ENCODE data around the gene RRP36. TPM values are rescaled to one million over a fixed set of nuclear protein-coding genes. Genes with fewer than 3 reads are reported as not detected.

Gene RRP36
- total RNA-seq, 1 experiment from 2014 or later = 133 TPM

- no peaks in the 10 kb centered on the region for H3K27me3 ChIP-seq (ENCODE audit: low read length)
- H3F3A ChIP-seq (ENCODE audit: low read length, unreplicated experiment) = no peaks in the 10 kb centered on the region
- POLR2A ChIA-PET (ENCODE audit: unreplicated experiment) = interaction anchor here (0.6 to 0.8 kb wide), 3 partner anchors 18 to 57 kb away, joined by 3 to 11 read pairs (median 6); partner anchors contain the start of gene KLHDC3
- peak within 1 kb of the TSS; percentile 65 for H3K27ac ChIP-seq (ENCODE audit: low read length)
- CTCF ChIA-PET = interaction anchor here (0.5 kb wide), 1 partner anchor 71 kb away, joined by 3 read pairs; no protein-coding TSS in a partner anchor
- H3K4me2 ChIP-seq (ENCODE audit: low read length) = peak within 1 kb of the TSS; percentile 95
- no peaks in the 10 kb centered on the region for H4K20me1 ChIP-seq (ENCODE audit: low read length)
- H3K9ac ChIP-seq (ENCODE audit: low read length) = peak within 1 kb of the TSS; percentile 91
- intact Hi-C loops (cut with micrococcal nuclease) = no loop called here
- peak; percentile 85 for ATAC-seq
- no peaks in the 10 kb centered on the region for H3K36me3 ChIP-seq (ENCODE audit: low read depth, low read length)
- peaks cover 42% of the 10 kb centered on the region for H3K79me2 ChIP-seq (ENCODE audit: low read length)
- H3K9me3 ChIP-seq (ENCODE audit: low read length) = no peaks in the 10 kb centered on the region
- TF ChIP-seq EZH2phosphoT487 (IDR thresholded peaks at IDR 0.05; ENCODE audit: borderline replicate concordance, low read length) (no peak), EZH2 (IDR thresholded peaks at IDR 0.05; ENCODE audit: low read length, unreplicated experiment) (no peak)
- TF ChIP-seq, protein P1, sequence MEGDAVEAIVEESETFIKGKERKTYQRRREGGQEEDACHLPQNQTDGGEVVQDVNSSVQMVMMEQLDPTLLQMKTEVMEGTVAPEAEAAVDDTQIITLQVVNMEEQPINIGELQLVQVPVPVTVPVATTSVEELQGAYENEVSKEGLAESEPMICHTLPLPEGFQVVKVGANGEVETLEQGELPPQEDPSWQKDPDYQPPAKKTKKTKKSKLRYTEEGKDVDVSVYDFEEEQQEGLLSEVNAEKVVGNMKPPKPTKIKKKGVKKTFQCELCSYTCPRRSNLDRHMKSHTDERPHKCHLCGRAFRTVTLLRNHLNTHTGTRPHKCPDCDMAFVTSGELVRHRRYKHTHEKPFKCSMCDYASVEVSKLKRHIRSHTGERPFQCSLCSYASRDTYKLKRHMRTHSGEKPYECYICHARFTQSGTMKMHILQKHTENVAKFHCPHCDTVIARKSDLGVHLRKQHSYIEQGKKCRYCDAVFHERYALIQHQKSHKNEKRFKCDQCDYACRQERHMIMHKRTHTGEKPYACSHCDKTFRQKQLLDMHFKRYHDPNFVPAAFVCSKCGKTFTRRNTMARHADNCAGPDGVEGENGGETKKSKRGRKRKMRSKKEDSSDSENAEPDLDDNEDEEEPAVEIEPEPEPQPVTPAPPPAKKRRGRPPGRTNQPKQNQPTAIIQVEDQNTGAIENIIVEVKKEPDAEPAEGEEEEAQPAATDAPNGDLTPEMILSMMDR (conservative IDR thresholded peaks at IDR 0.05; ENCODE audit: low read depth, low read length) = no peak
- peak within 1 kb of the TSS; percentile 93 for H3K4me3 ChIP-seq (ENCODE audit: low read length)
- H2AFZ ChIP-seq (ENCODE audit: low read length) = peak within 1 kb of the TSS; percentile 96
- peaks cover 18% of the 10 kb centered on the region for H3K4me1 ChIP-seq (ENCODE audit: insufficient read depth, low read length)
- BruUV-seq (replicated peaks) = no TSS peak
- peak; percentile 89 for DNase-seq
- H3K9me2 ChIP-seq (replicated peaks; ENCODE audit: low read length) = no peaks in the 10 kb centered on the region
Measured at GRCh38 chr6:42978839-42979522, 42.4 kb upstream of the RRP36 start, which contains the start of gene PEX6. Gene PEX6, minus strand, starts transcription at chr6:42979181. Its CDS starts 31 bp downstream, at chr6:42979150.

DNA sequence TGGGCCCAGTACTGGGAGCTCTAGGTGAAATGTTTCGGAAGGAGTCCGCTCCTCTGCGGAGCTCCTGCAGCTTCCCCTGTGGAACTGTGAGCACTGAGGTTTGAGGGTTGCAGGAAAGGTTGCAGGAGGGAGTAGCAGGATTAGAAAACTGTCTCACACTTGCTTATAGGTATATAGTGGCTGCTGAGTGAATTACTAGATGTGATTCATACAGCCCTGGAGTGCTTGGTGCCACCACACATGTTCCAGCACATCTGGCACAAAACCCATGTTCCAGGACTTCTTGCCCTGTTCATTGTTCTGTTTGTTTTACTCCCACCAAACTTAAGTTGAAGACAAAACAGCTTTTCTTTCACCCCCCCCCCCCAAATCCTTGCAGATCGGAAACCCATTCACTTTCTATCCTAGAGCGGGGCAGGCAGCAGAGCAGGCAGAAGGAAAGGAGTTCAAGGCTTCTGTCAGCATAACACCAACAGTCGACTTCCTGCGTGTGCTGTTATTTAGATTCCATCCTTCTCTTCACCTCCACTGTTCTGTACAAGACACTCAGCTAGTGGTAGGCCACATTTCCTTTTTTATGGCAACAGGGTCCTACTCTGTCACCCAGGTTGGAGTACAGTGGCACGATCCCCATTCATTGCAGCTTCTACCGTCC is 41.8 kb upstream of the RRP36 start:
- ChIA-PET CTCF (no interaction called here), POLR2A (ENCODE audit: unreplicated experiment) (interaction anchor here (0.7 to 0.8 kb wide), 2 partner anchors 35 to 57 kb away, joined by 3 to 11 read pairs; partner anchors contain the start of gene KLHDC3)
- H3K9me3 ChIP-seq (ENCODE audit: low read length) = no peaks in the 10 kb centered on the region
- TF ChIP-seq EZH2 (IDR thresholded peaks at IDR 0.05; ENCODE audit: low read length, unreplicated experiment) = no peak
- TF ChIP-seq, protein P1 (conservative IDR thresholded peaks at IDR 0.05; ENCODE audit: low read depth, low read length) = no peak
- TF ChIP-seq EZH2phosphoT487 (IDR thresholded peaks at IDR 0.05; ENCODE audit: borderline replicate concordance, low read length) = no peak
- H3K4me2 ChIP-seq (ENCODE audit: low read length) = peak overlapping the region; percentile 95
- TSS peak; percentile 90 for BruUV-seq (replicated peaks)
- peak overlapping the region; percentile 93 for H3K4me3 ChIP-seq (ENCODE audit: low read length)
- DNase-seq (peak; percentile 48), ATAC-seq (peak; percentile 19)
- H3K79me2 ChIP-seq (ENCODE audit: low read length) = peaks cover 42% of the 10 kb centered on the region
- H3K9ac ChIP-seq (ENCODE audit: low read length) = peak overlapping the region; percentile 91
- no peaks in the 10 kb centered on the region for H3K36me3 ChIP-seq (ENCODE audit: low read depth, low read length)
- H3K9me2 ChIP-seq (replicated peaks; ENCODE audit: low read length) = no peaks in the 10 kb centered on the region
- peak overlapping the region; percentile 65 for H3K27ac ChIP-seq (ENCODE audit: low read length)
- H4K20me1 ChIP-seq (ENCODE audit: low read length) = no peaks in the 10 kb centered on the region
- no peaks in the 10 kb centered on the region for H3K27me3 ChIP-seq (ENCODE audit: low read length)
- no peaks in the 10 kb centered on the region for H3F3A ChIP-seq (ENCODE audit: low read length, unreplicated experiment)
- peak overlapping the region; percentile 96 for H2AFZ ChIP-seq (ENCODE audit: low read length)
- intact Hi-C loops (cut with micrococcal nuclease) = loop anchor here (5.0 kb wide), 1 partner anchor 77 kb away; no protein-coding TSS in a partner anchor
- H3K4me1 ChIP-seq (ENCODE audit: insufficient read depth, low read length) = peaks cover 18% of the 10 kb centered on the region
